Panc1 (cell line): ENCODE measurements around the gene ZNF580. TPM values are rescaled to one million over a fixed set of nuclear protein-coding genes. Genes with fewer than 3 reads are reported as not detected.

Experiments
- ATAC-seq: fragments of 200-7000 bp; cut with Tn5 transposase; 2 replicates; pipeline ENCODE4 v1.9.1; 2020; ENCODE audit warnings: mild to moderate bottlenecking, moderate library complexity
- BruUV-seq: library from RNA; stranded (reverse); fragments of 400-500 nt; replicated peaks from 2 replicates; lab custom pipeline; 2021; lab: Mats Ljungman, UMichigan
- CTCF ChIA-PET: fragments of 300-600 bp; sonication (Branson Sonifier 250); formaldehyde crosslinking; loops from one replicate; lab custom pipeline; 2022; ENCODE audit warnings: antibody characterized with exemption; lab: Charles Lee
- POLR2A ChIA-PET: fragments of 300-600 bp; sonication (Branson Sonifier 250); formaldehyde crosslinking; loops from one replicate; lab custom pipeline; 2022; ENCODE audit warnings: antibody characterized with exemption; lab: Charles Lee
- DNase-seq: peaks from one replicate; pipeline ENCODE4 v3.0.0-alpha.2; 2010; ENCODE audit warnings: low read depth, low spot score
- H3K27ac ChIP-seq: 2 replicates; pipeline ENCODE4 v1.5.1; 2011; ENCODE audit warnings: mild to moderate bottlenecking, low read length, inconsistent platforms
- H3K27me3 ChIP-seq: fragments of 200-500 bp; sonication (Bioruptor generic); 2 replicates; pipeline ENCODE4 v1.6.0; 2014; ENCODE audit warnings: low read length, inconsistent platforms; ENCODE audit not compliant: control insufficient read depth, insufficient read depth
- H3K36me3 ChIP-seq: fragments of 200-500 bp; sonication (Bioruptor generic); 2 replicates; pipeline ENCODE4 v1.5.1; 2014; ENCODE audit warnings: inconsistent platforms, mild to moderate bottlenecking, low read length, moderate library complexity; ENCODE audit not compliant: control insufficient read depth, insufficient read depth
- H3K4me1 ChIP-seq: 2 replicates; pipeline ENCODE4 v1.5.1; 2011; ENCODE audit warnings: inconsistent platforms, mild to moderate bottlenecking, low read length, moderate library complexity; ENCODE audit not compliant: control insufficient read depth, insufficient read depth
- H3K4me3 ChIP-seq, 2 experiments: 2 replicates each; pipeline ENCODE4 v1.5.1; 2011 to 2012; ENCODE audit warnings: low read depth in 2 of 2, low read length in 2 of 2, mild to moderate bottlenecking in 2 of 2, inconsistent platforms in 1 of 2, moderate library complexity in 1 of 2
- H3K9me3 ChIP-seq: fragments of 200-500 bp; sonication (Bioruptor generic); 2 replicates; pipeline ENCODE4 v1.5.1; 2014; ENCODE audit warnings: low read depth, mild to moderate bottlenecking, inconsistent platforms, low read length, moderate library complexity; ENCODE audit not compliant: control insufficient read depth, insufficient read depth
- CTCF ChIP-seq: fragments of 450-650 bp; IDR thresholded peaks from 2 replicates; pipeline ENCODE4 v1.5.1; 2017; ENCODE audit warnings: mild to moderate bottlenecking
- POLR2AphosphoS5 ChIP-seq: IDR thresholded peaks from 2 replicates; pipeline ENCODE4 v1.6.1; 2012; ENCODE audit warnings: mild to moderate bottlenecking, low read depth, low read length, moderate library complexity
- REST ChIP-seq, 2 experiments: IDR thresholded peaks; 2 replicates each; pipeline ENCODE4 v1.6.1; 2011 to 2012; ENCODE audit warnings: low read depth in 2 of 2, control low read depth in 1 of 2, low read length in 1 of 2, mild to moderate bottlenecking in 1 of 2, moderate library complexity in 1 of 2; ENCODE audit not compliant: insufficient read depth in 1 of 2
- SIN3A ChIP-seq: IDR thresholded peaks from 2 replicates; pipeline ENCODE4 v1.6.1; 2012; ENCODE audit warnings: low read depth, mild to moderate bottlenecking, low read length, moderate library complexity, borderline replicate concordance; ENCODE audit not compliant: insufficient read depth
- TCF7L2 ChIP-seq: IDR thresholded peaks from 2 replicates; pipeline ENCODE4 v1.6.1; 2011; ENCODE audit warnings: mild to moderate bottlenecking, low read depth, low read length, inconsistent platforms
- in situ Hi-C: cut with HindIII; loops from 2 replicates; pipeline ENCODE4 v1.10.0; 2016; ENCODE audit warnings: low sequenced_read_pairs, low pct_unique_long_range_greater_than_20kb
- intact Hi-C: fragments of 100-400 bp; cut with micrococcal nuclease; formaldehyde crosslinking; loops from one replicate; pipeline ENCODE4 v1.10.0; 2022; ENCODE audit not compliant: unreplicated experiment
- total RNA-seq: library from RNA; stranded (reverse); gene quantifications from one replicate; pipeline ENCODE4 v1.2.1, GENCODE V29; 2021; ENCODE audit not compliant: unreplicated experiment

ZNF580 gene
- total RNA-seq, 1 experiment from 2014 or later, result 58.0 TPM

- Histone ChIP-seq H3K27me3 (no peaks in the 10 kb centered on the region), H3K9me3 (no peaks in the 10 kb centered on the region), H3K27ac (no peak overlapping the region), H3K4me1 (no peaks in the 10 kb centered on the region), H3K4me3 (no peak overlapping the region), H3K36me3 (no peaks in the 10 kb centered on the region; the same call in 1 of the 2 replicates)
- ATAC-seq, result no peak
- TF ChIP-seq TCF7L2 (no peak), POLR2AphosphoS5 (no peak), CTCF (no peak), SIN3A (no peak), REST (IDR thresholded peaks at IDR 0.05; ENCODE audit: insufficient read depth in 1 of 2, low read depth in 2 of 2, low read length in 1 of 2) (no peak)
- CTCF ChIA-PET, result no interaction called here
- intact Hi-C loops, result no loop called here
- no TSS peak for BruUV-seq
- in situ Hi-C loops, result no loop called here
- no peak for DNase-seq
- POLR2A ChIA-PET, result no interaction called here
Observed at GRCh38 chr19:55592391-55593090, 48.3 kb upstream of the ZNF580 start.

- H3K27ac ChIP-seq, result no peak overlapping the region
- TF ChIP-seq POLR2AphosphoS5, result no peak
- no peak for TF ChIP-seq REST (IDR thresholded peaks at IDR 0.05; ENCODE audit: insufficient read depth in 1 of 2, low read depth in 2 of 2, low read length in 1 of 2)
- intact Hi-C loops, result no loop called here
- no peaks in the 10 kb centered on the region for H3K9me3 ChIP-seq
- CTCF ChIA-PET, result no interaction called here
- no peak for ATAC-seq
- no peak overlapping the region for H3K4me3 ChIP-seq
- H3K36me3 ChIP-seq, result no peaks in the 10 kb centered on the region; the same call in 1 of the 2 replicates
- in situ Hi-C loops, result no loop called here
- H3K27me3 ChIP-seq, result no peaks in the 10 kb centered on the region
- POLR2A ChIA-PET, result no interaction called here
- DNase-seq, result no peak
- no TSS peak for BruUV-seq
- no peaks in the 10 kb centered on the region for H3K4me1 ChIP-seq
Observed at GRCh38 chr19:55593096-55593772, 47.6 kb upstream of the ZNF580 start.
